ENCODE results near the gene OPN1SW. TPM values are rescaled to one million over a fixed set of nuclear protein-coding genes. Genes with fewer than 3 reads are reported as not detected.
A peak's percentile ranks its signal among the peaks of the same experiment; 100 is the strongest.

Gene OPN1SW
- total and polyA plus RNA-seq, 10 donors = not detected

GRCh38 chr7:128739048-128739962 lies 36.3 kb downstream of the OPN1SW start, which contains the start of gene CALU:
TSS of gene CALU (plus strand) at chr7:128739359. CDS start at chr7:128748584, 9,225 bp downstream.
- TF ChIP-seq POLR2A (IDR thresholded peaks at IDR 0.05) (peak in 2 of 3 donors; percentile 13 to 71), POLR2AphosphoS5 (IDR thresholded peaks at IDR 0.05) (peak; percentile 94 to 97 (median 95)), CTCF (IDR thresholded peaks at IDR 0.05 in 8 of 11, conservative IDR thresholded peaks at IDR 0.05 in 3 of 11) (peak in 1 of 11 experiments; percentile 15)
- intact Hi-C loops (cut with DNase I; ENCODE audit: low total_unique reads) = no loop called here
- DNase-seq = peak; percentile 98
- Histone ChIP-seq H3K27ac (peak within 1 kb of the TSS; percentile 74 to 94 (median 92)), H3K27me3 (replicated peaks in 1 of 7) (no peaks in the 10 kb centered on the region), H3K4me3 (peak within 1 kb of the TSS; percentile 81 to 97 (median 88)), H3K9me3 (no peaks in the 10 kb centered on the region), H3K4me1 (peaks cover 15 to 80% (median 55%) of the 10 kb centered on the region in 6 donors), H3K36me3 (no peaks in the 10 kb centered on the region)
- WGBS, 5 donors = 0% methylated on average over 51 to 74 of the region's 74 CpGs

GRCh38 chr7:128738570-128739047 lies 37.0 kb downstream of the OPN1SW start:
- H3K27me3 ChIP-seq (replicated peaks in 1 of 7) = no peaks in the 10 kb centered on the region
- TF ChIP-seq POLR2AphosphoS5 (IDR thresholded peaks at IDR 0.05) (no peak), CTCF (IDR thresholded peaks at IDR 0.05 in 8 of 11, conservative IDR thresholded peaks at IDR 0.05 in 3 of 11) (no peak), POLR2A (IDR thresholded peaks at IDR 0.05) (no peak)
- no peaks in the 10 kb centered on the region for H3K36me3 ChIP-seq
- WGBS, 5 donors = 0 to 3% (median 2%) methylated on average over 8 of the region's 8 CpGs
- peaks cover 15 to 73% (median 50%) of the 10 kb centered on the region in 6 donors for H3K4me1 ChIP-seq
- intact Hi-C loops (cut with DNase I; ENCODE audit: low total_unique reads) = no loop called here
- H3K4me3 ChIP-seq = peak overlapping the region; percentile 81 to 97 (median 88)
- no peaks in the 10 kb centered on the region for H3K9me3 ChIP-seq
- peak overlapping the region; percentile 74 to 94 (median 92) for H3K27ac ChIP-seq
- DNase-seq = no peak

- 44 to 75% (median 62%) methylated on average over 1 of the region's 1 CpG for WGBS, 5 donors
- peak overlapping the region in 1 of 8 donors; percentile 96 for H3K4me3 ChIP-seq
- intact Hi-C loops (cut with DNase I; ENCODE audit: low total_unique reads) = no loop called here
- H3K36me3 ChIP-seq = no peaks in the 10 kb centered on the region
- H3K4me1 ChIP-seq = peaks cover 15 to 66% (median 49%) of the 10 kb centered on the region in 6 donors
- DNase-seq = no peak
- no peaks in the 10 kb centered on the region for H3K9me3 ChIP-seq
- no peak for TF ChIP-seq POLR2AphosphoS5 (IDR thresholded peaks at IDR 0.05)
- no peak for TF ChIP-seq POLR2A (IDR thresholded peaks at IDR 0.05)
- TF ChIP-seq CTCF (IDR thresholded peaks at IDR 0.05 in 8 of 11, conservative IDR thresholded peaks at IDR 0.05 in 3 of 11) = no peak
- H3K27me3 ChIP-seq (replicated peaks in 1 of 7) = no peaks in the 10 kb centered on the region
- H3K27ac ChIP-seq = peak overlapping the region in 5 of 8 donors; percentile 90 to 94 (median 93)
These were observed 37.7 kb downstream of the OPN1SW start for GRCh38 chr7:128737867-128738385.

GRCh38 chr7:128737441-128737840 lies 38.2 kb downstream of the OPN1SW start:
- WGBS, 5 donors = 85 to 95% (median 92%) methylated on average over 4 of the region's 4 CpGs
- intact Hi-C loops (cut with DNase I; ENCODE audit: low total_unique reads) = no loop called here
- DNase-seq = no peak
- H3K9me3 ChIP-seq = no peaks in the 10 kb centered on the region
- H3K27me3 ChIP-seq (replicated peaks in 1 of 7) = no peaks in the 10 kb centered on the region
- TF ChIP-seq POLR2AphosphoS5 (IDR thresholded peaks at IDR 0.05) (no peak), CTCF (IDR thresholded peaks at IDR 0.05 in 8 of 11, conservative IDR thresholded peaks at IDR 0.05 in 3 of 11) (no peak), POLR2A (IDR thresholded peaks at IDR 0.05) (no peak)
- H3K27ac ChIP-seq = no peak overlapping the region
- H3K36me3 ChIP-seq = no peaks in the 10 kb centered on the region
- H3K4me3 ChIP-seq = no peak overlapping the region
- peaks cover 15 to 63% (median 46%) of the 10 kb centered on the region in 6 donors for H3K4me1 ChIP-seq

Measured in spleen (tissue), 11 donors.